ENCODE measurements around the gene E2F4. TPM values are rescaled to one million over a fixed set of nuclear protein-coding genes. Genes with fewer than 3 reads are reported as not detected.

E2F4 gene
- total and polyA plus RNA-seq, 2 of the 13 experiments (the other 11 are each of a cell fraction or from before 2014, with no cell fraction given) = 84.8 to 91.2 TPM

GRCh38 chr16:67177743-67178699 is 13.9 kb upstream of the E2F4 start (continued):
- peak; percentile 82 for TF ChIP-seq MXD1 (CRISPR knock-in tag; IDR thresholded peaks at IDR 0.05)
- peak; percentile 71; the same call in 1 of the 2 replicates for TF ChIP-seq ZNF784 (CRISPR knock-in tag; IDR thresholded peaks at IDR 0.05; ENCODE audit: borderline replicate concordance)
- no peak for TF ChIP-seq ZNF446 (CRISPR knock-in tag; IDR thresholded peaks at IDR 0.05)
- no peak for TF ChIP-seq SUZ12 (IDR thresholded peaks at IDR 0.05; ENCODE audit: low read depth, low read length)
- no peak for TF ChIP-seq NFE2L2 (IDR thresholded peaks at IDR 0.05; ENCODE audit: low read length)
- peak; percentile 65 for TF ChIP-seq ZNF143 (CRISPR knock-in tag; IDR thresholded peaks at IDR 0.05)
- TF ChIP-seq ZNF317 (CRISPR knock-in tag; IDR thresholded peaks at IDR 0.05) = no peak
- TF ChIP-seq TERF1 (CRISPR knock-in tag; IDR thresholded peaks at IDR 0.05) = no peak
- TF ChIP-seq DZIP1 (CRISPR knock-in tag; IDR thresholded peaks at IDR 0.05) = no peak
- TF ChIP-seq ZNF629 (CRISPR knock-in tag; conservative IDR thresholded peaks at IDR 0.05) = no peak
- TF ChIP-seq YEATS2 (CRISPR knock-in tag; IDR thresholded peaks at IDR 0.05; ENCODE audit: borderline replicate concordance) = 0 out of 2 replicates have a peak, but pooled peaks have one; percentile 55
- TF ChIP-seq HOXA7 (CRISPR knock-in tag; IDR thresholded peaks at IDR 0.05) = no peak
- no peak for TF ChIP-seq ZBTB8A (CRISPR knock-in tag; IDR thresholded peaks at IDR 0.05; ENCODE audit: borderline replicate concordance, low read depth)
- peak; percentile 90 for TF ChIP-seq ZEB1 (IDR thresholded peaks at IDR 0.05; ENCODE audit: insufficient replicate concordance, low read depth)
- no peak for TF ChIP-seq ZNF484 (CRISPR knock-in tag; IDR thresholded peaks at IDR 0.05; ENCODE audit: borderline replicate concordance, low read depth)
- TF ChIP-seq ZNF660 (CRISPR knock-in tag; IDR thresholded peaks at IDR 0.05; ENCODE audit: borderline replicate concordance, low read depth) = no peak
- peak; percentile 88 for TF ChIP-seq ZFX (CRISPR knock-in tag; IDR thresholded peaks at IDR 0.05; ENCODE audit: low read depth)
- TF ChIP-seq HNRNPH1 (optimal IDR thresholded peaks at IDR 0.05; ENCODE audit: low read depth, low read length) = no peak
- TF ChIP-seq ZNF768 (CRISPR knock-in tag; IDR thresholded peaks at IDR 0.05) = peak; percentile 71; the same call in 1 of the 2 replicates
- peak; percentile 57; the same call in 1 of the 2 replicates for TF ChIP-seq ZNF552 (CRISPR knock-in tag; IDR thresholded peaks at IDR 0.05; ENCODE audit: borderline replicate concordance)
- TF ChIP-seq ZNF766 (CRISPR knock-in tag; IDR thresholded peaks at IDR 0.05; ENCODE audit: borderline replicate concordance) = no peak
- TF ChIP-seq CCDC6 (CRISPR knock-in tag; IDR thresholded peaks at IDR 0.05) = no peak
- no peak for TF ChIP-seq ETS1 (CRISPR knock-in tag; IDR thresholded peaks at IDR 0.05)
